Activated naive CD8-positive, alpha-beta T cell treated with anti-CD3 and anti-CD28 coated beads, Interleukin-2, amount 10 ng/mL, durations not matched to agents 7 days and 5 days (primary cell): ENCODE measurements around the gene DEFB114. TPM values are rescaled to one million over a fixed set of nuclear protein-coding genes. Genes with fewer than 3 reads are reported as not detected.

Experiments used
- ATAC-seq: fragments of 150-1000 bp; cut with Tn5 transposase; one replicate; pipeline ENCODE4 v1.10.0; 2021; ENCODE audit warnings: low read depth, moderate library complexity
- POLR2A ChIA-PET: fragments of 350-600 bp; sonication (Branson Sonifier 250); formaldehyde crosslinking; loops from one replicate; lab custom pipeline; 2021; ENCODE audit warnings: antibody characterized with exemption; lab: Charles Lee
- DNase-seq: peaks from one replicate; pipeline ENCODE4 v3.0.0; 2021
- H3K27ac Mint-ChIP-seq: one replicate; pipeline ENCODE4 v1.8.0; 2022; ENCODE audit warnings: mild to moderate bottlenecking, mixed read lengths
- H3K27me3 Mint-ChIP-seq: one replicate; pipeline ENCODE4 v1.8.0; 2022; ENCODE audit warnings: mild to moderate bottlenecking, moderate library complexity, mixed read lengths
- H3K36me3 Mint-ChIP-seq: one replicate; pipeline ENCODE4 v1.8.0; 2021; ENCODE audit warnings: mild to moderate bottlenecking, mixed read lengths
- H3K4me1 Mint-ChIP-seq: one replicate; pipeline ENCODE4 v1.8.0; 2021; ENCODE audit warnings: mixed read lengths
- H3K4me3 Mint-ChIP-seq: one replicate; pipeline ENCODE4 v1.8.0; 2022; ENCODE audit warnings: mild to moderate bottlenecking, moderate library complexity, mixed read lengths
- H3K9me3 Mint-ChIP-seq: one replicate; pipeline ENCODE4 v1.8.0; 2021; ENCODE audit warnings: mixed read lengths
- total RNA-seq, 2 experiments: library from RNA; stranded (reverse); gene quantifications; one replicate each; pipeline ENCODE4 v1.2.3, GENCODE V29; 2021

DEFB114 gene
- total RNA-seq, 2 experiments from 2014 or later, result not detected

- H3K36me3 Mint-ChIP-seq, result no peaks in the 10 kb centered on the region
- DNase-seq (no peak), ATAC-seq (no peak)
- POLR2A ChIA-PET, result no interaction called here
- H3K4me3 Mint-ChIP-seq, result no peak overlapping the region
- no peaks in the 10 kb centered on the region for H3K9me3 Mint-ChIP-seq
- no peak overlapping the region for H3K27ac Mint-ChIP-seq
- no peaks in the 10 kb centered on the region for H3K4me1 Mint-ChIP-seq
- H3K27me3 Mint-ChIP-seq, result no peaks in the 10 kb centered on the region
These were observed 43.9 kb downstream of the DEFB114 start for GRCh38 chr6:49919935-49920644.

GRCh38 chr6:49919261-49919660 lies 44.7 kb downstream of the DEFB114 start:
- H3K27ac Mint-ChIP-seq, result no peak overlapping the region
- DNase-seq (no peak), ATAC-seq (no peak)
- POLR2A ChIA-PET, result no interaction called here
- no peaks in the 10 kb centered on the region for H3K36me3 Mint-ChIP-seq
- no peaks in the 10 kb centered on the region for H3K9me3 Mint-ChIP-seq
- H3K27me3 Mint-ChIP-seq, result no peaks in the 10 kb centered on the region
- no peaks in the 10 kb centered on the region for H3K4me1 Mint-ChIP-seq
- H3K4me3 Mint-ChIP-seq, result no peak overlapping the region

GRCh38 chr6:49918787-49919186 lies 45.2 kb downstream of the DEFB114 start:
- ATAC-seq (no peak), DNase-seq (no peak)
- Mint-ChIP-seq H3K9me3 (no peaks in the 10 kb centered on the region), H3K4me1 (no peaks in the 10 kb centered on the region), H3K4me3 (no peak overlapping the region), H3K27me3 (no peaks in the 10 kb centered on the region), H3K36me3 (no peaks in the 10 kb centered on the region), H3K27ac (no peak overlapping the region)
- POLR2A ChIA-PET, result no interaction called here

- H3K27ac Mint-ChIP-seq, result no peak overlapping the region
These were observed 48.9 kb downstream of the DEFB114 start for GRCh38 chr6:49915035-49915434.

GRCh38 chr6:49913636-49914375 lies 50.2 kb downstream of the DEFB114 start:
- ATAC-seq, result no peak
- H3K4me3 Mint-ChIP-seq, result no peak overlapping the region
- H3K27me3 Mint-ChIP-seq, result no peaks in the 10 kb centered on the region
- H3K9me3 Mint-ChIP-seq, result no peaks in the 10 kb centered on the region
- no peak overlapping the region for H3K27ac Mint-ChIP-seq
- H3K4me1 Mint-ChIP-seq, result no peaks in the 10 kb centered on the region
- H3K36me3 Mint-ChIP-seq, result no peaks in the 10 kb centered on the region
- POLR2A ChIA-PET, result no interaction called here
- no peak for DNase-seq

More at GRCh38 chr6:49915035-49915434, 48.9 kb downstream of the DEFB114 start:
- Mint-ChIP-seq H3K9me3 (no peaks in the 10 kb centered on the region), H3K4me3 (no peak overlapping the region), H3K36me3 (no peaks in the 10 kb centered on the region), H3K27me3 (no peaks in the 10 kb centered on the region), H3K4me1 (no peaks in the 10 kb centered on the region)
- DNase-seq, result no peak
- ATAC-seq, result no peak
- POLR2A ChIA-PET, result no interaction called here

- H3K27me3 Mint-ChIP-seq, result no peaks in the 10 kb centered on the region
- ATAC-seq, result no peak
These were observed 51.8 kb downstream of the DEFB114 start for GRCh38 chr6:49912196-49912595.

GRCh38 chr6:49911252-49911651 lies 52.7 kb downstream of the DEFB114 start:
- DNase-seq (no peak), ATAC-seq (no peak)
- Mint-ChIP-seq H3K27me3 (no peaks in the 10 kb centered on the region), H3K4me1 (no peaks in the 10 kb centered on the region), H3K9me3 (no peaks in the 10 kb centered on the region), H3K4me3 (no peak overlapping the region), H3K27ac (no peak overlapping the region), H3K36me3 (no peaks in the 10 kb centered on the region)
- POLR2A ChIA-PET, result no interaction called here

More at GRCh38 chr6:49912196-49912595, 51.8 kb downstream of the DEFB114 start:
- H3K9me3 Mint-ChIP-seq, result no peaks in the 10 kb centered on the region
- H3K36me3 Mint-ChIP-seq, result no peaks in the 10 kb centered on the region
- no peak overlapping the region for H3K27ac Mint-ChIP-seq
- POLR2A ChIA-PET, result no interaction called here
- no peak overlapping the region for H3K4me3 Mint-ChIP-seq
- no peaks in the 10 kb centered on the region for H3K4me1 Mint-ChIP-seq
- no peak for DNase-seq

Other genes with a start within 250 kb of the DEFB114 start
- gene CRISP3, start 219.8 kb downstream of the DEFB114 start, total RNA-seq, result not detected
- gene PGK2, start 176.9 kb downstream of the DEFB114 start, total RNA-seq, result not detected
- not detected for gene CRISP1, start 97.6 kb downstream of the DEFB114 start, total RNA-seq
- gene DEFB113, start 5.5 kb upstream of the DEFB114 start, total RNA-seq, result not detected
- gene DEFB110, start 57.8 kb upstream of the DEFB114 start, total RNA-seq, result not detected
- gene DEFB112, start 85.8 kb upstream of the DEFB114 start, total RNA-seq, result not detected